Colon (tissue), 2 donors: ENCODE data around the gene HLA-E.

ENCODE experiments used
- FAIRE-seq: peaks from 2 replicates; lab custom pipeline; 2012; peaks lifted over from hg19 to GRCh38; lab: Jason Lieb, UNC
- donor health status: control.
- donor health status: control.

HLA-E gene

GRCh38 chr6:30542915-30543314 is 53.6 kb downstream of the HLA-E start:
- no peak for FAIRE-seq
